GM21529 (cell line): Measurements from ENCODE around the gene PRR23A.
"Not testable (repeated sequence)": the region's sequence is repeated elsewhere in the genome, so short reads cannot be mapped to it uniquely, and the experiment has no call there.

ENCODE experiments used
- ATAC-seq: cut with Tn5 transposase; IDR thresholded peaks from one replicate; pipeline ENCODE4 v1.9.1; 2021; ENCODE audit not compliant: unreplicated experiment

Gene PRR23A

GRCh38 chr3:139006051-139006716 is at the start of gene PRR23A:
PRR23A (minus strand) TSS chr3:139006268; CDS start chr3:139006268, 0 bp downstream.
- ATAC-seq = no peak

- ATAC-seq = no peak
Measured at GRCh38 chr3:139052802-139053600, 46.9 kb upstream of the PRR23A start.

GRCh38 chr3:139044366-139045210 is 38.5 kb upstream of the PRR23A start, which contains the start of gene PRR23C:
PRR23C (minus strand) TSS chr3:139044892; CDS start chr3:139044620, 272 bp downstream.
- ATAC-seq = no peak

GRCh38 chr3:139043554-139044365 is 37.7 kb upstream of the PRR23A start:
- ATAC-seq = no peak

- ATAC-seq = no peak
Measured at GRCh38 chr3:139037478-139037877, 31.4 kb upstream of the PRR23A start.

GRCh38 chr3:139032326-139033002 is 26.4 kb upstream of the PRR23A start:
- no peak for ATAC-seq

GRCh38 chr3:139030576-139030975 is 24.5 kb upstream of the PRR23A start:
- not testable (repeated sequence) for ATAC-seq

GRCh38 chr3:139024968-139025367 is 18.9 kb upstream of the PRR23A start:
- no peak for ATAC-seq

GRCh38 chr3:139020868-139021234 is 14.8 kb upstream of the PRR23A start, which contains the start of gene PRR23B:
PRR23B (minus strand) TSS chr3:139020926; CDS start chr3:139020661, 265 bp downstream.
- no peak for ATAC-seq

GRCh38 chr3:139020036-139020867 is 14.2 kb upstream of the PRR23A start:
- ATAC-seq = no peak

GRCh38 chr3:139016430-139017048 is 10.5 kb upstream of the PRR23A start:
- no peak for ATAC-seq

GRCh38 chr3:139005356-139005993 is 593 bp downstream of the PRR23A start:
- ATAC-seq = no peak

GRCh38 chr3:138995706-138996105 is 10.4 kb downstream of the PRR23A start:
- ATAC-seq = no peak

- no peak for ATAC-seq
Measured at GRCh38 chr3:138987181-138987580, 18.9 kb downstream of the PRR23A start.

GRCh38 chr3:138985932-138986331 is 20.1 kb downstream of the PRR23A start:
- no peak for ATAC-seq

- no peak for ATAC-seq
Measured at GRCh38 chr3:138984816-138985215, 21.3 kb downstream of the PRR23A start.

GRCh38 chr3:138976047-138976446 is 30.0 kb downstream of the PRR23A start:
- no peak for ATAC-seq

- ATAC-seq = no peak
Measured at GRCh38 chr3:138975351-138975750, 30.7 kb downstream of the PRR23A start.
